ENCODE results near the gene TLL2.

Gene TLL2

DNA sequence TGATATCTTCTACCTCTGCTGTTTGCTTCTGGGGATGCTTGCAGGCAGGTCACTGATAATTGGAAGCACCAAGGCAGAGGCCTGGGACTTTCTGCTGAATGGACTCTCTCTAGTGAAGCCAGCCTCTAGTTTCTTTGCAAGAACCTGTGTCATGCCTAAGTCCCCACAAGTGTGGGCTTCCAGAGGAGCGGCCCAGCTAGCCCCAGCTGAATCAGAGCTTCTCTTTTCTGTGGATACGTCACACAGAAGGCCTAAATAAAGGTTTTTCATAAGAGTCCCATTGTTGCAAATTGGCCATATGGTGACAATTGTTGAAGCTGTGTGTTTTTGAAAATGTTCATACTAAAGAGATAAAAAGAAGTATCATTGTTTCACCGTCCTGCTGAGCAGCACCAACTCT is 148.2 kb downstream of the TLL2 start:
- no peak for DNase-seq (ENCODE audit: low read depth in 2 of 2, low spot score in 1 of 2)

DNA sequence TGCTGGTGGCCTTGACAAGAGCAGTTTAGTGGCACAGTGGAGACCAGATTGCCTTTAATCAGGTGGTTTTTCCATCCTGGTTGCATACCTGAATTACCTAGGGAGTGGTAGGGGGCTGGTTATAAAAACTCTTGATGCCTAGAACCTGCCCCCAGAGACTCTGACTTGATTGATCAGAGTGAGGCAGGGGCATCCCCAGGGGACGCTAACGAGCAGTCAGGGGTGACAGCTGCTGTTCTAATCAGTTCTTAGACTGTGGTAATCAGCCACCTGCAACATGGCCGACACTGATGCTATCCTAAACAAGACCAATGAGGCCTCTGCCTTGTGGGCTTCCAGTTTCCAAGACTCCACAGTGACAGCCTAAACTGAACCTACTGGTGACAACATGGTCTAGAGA is 153.0 kb downstream of the TLL2 start:
- no peak for DNase-seq (ENCODE audit: low read depth in 2 of 2, low spot score in 1 of 2)

DNA sequence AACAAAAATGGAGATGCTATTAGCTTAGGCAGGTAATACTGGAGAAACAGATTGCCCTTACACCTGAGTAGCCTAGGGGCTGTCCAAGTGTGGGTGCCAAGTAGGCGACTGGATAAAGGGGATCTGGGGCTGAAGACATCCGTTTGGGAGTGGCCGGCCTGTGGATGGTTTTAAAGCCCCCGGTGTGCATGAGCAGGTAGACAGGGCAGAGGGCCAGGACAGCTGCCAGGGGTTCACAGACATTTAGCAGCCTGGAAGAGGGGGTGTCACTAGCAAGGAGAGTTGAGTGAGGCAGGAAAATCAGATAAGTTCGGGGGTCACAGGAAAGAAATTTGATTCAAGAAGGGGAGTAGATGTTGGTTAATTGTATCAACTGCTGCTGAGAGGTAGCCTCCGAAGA is 153.4 kb downstream of the TLL2 start:
- no peak for DNase-seq (ENCODE audit: low read depth in 2 of 2, low spot score in 1 of 2)

DNA sequence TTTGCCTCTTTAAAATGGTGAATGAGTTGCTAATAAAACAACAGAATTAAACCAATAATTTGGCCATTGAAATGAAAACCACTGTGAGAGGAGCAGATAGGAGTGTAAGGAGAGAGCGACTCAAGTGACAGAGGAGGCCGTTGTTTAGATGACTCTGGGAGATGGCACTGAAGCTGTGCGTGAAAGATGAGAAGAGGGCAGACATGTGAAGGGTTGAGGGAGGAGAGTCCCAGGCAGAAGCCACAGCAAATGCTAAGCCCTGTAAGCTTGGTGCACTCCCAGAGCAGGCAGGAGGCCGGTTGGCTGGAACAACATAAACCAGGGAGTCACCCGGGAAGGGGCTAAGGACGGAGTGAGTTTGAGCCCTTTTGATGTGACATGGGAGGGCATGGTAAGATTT is 154.1 kb downstream of the TLL2 start:
- no peak for DNase-seq (ENCODE audit: low read depth in 2 of 2, low spot score in 1 of 2)

DNA sequence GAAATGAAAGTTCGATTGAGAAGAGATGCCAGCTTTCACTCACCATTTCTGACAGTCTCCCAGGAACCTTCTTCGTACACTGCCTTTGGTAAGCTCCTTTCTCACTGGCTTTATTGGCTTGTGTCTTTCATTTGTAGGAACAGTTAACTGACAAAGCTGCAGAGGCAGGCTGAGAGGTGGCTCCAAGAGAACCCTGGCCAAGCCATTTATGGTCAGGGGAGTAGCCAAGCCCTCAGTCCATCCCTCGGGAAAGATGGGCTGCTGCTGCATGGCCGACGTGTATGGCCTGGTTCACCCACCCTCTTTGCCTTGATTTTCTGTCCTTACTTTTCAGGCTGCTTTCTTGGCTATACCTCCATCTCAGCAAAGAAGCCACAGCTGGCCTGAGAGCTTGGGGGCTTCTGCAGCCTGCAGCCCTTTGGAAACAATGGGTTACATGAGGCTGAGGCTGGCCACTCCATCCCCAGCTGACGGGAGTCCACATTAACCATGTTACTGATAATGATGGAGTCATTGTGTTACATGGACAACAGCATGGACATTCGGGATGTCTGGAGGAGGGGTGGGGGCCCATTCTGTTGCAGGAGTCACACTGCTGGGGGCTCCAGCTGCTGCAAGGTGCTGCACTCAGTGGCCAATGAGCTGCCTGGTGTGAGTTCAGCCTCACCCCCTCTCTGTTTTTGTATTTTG is 154.7 kb downstream of the TLL2 start, which contains the start of gene OPALIN:
Gene OPALIN (minus strand): TSS at position 152 of the 690 bp plus-strand sequence. CDS start 106 bp downstream, at position 46.
- no peak for DNase-seq (ENCODE audit: low read depth in 2 of 2, low spot score in 1 of 2)

DNA sequence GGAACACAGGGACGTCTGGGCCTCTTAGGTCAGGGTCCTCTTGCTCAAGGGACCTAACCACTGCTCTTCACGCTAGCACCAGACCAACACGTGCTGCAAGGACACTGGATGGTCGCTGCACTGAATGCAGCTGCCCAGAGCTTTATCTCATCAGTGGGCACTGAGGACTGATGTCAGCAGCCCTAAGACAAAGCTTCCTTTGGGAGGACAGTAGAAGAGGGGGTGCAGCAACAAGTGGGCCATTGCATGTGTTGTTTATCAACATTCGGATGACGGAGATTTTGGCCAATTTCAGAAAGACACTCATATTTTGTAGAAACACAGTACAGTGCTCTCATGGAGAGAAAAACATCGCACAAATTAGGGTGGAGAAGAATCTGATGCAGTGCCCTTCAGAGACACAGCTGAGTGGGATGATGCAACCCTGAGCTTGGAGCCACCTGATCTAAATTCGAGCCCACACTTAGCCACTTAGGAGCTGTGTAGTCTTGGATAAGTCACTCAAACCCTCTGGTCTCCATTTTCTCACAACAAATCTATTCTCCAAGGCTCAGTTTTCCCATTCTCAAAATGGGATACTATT is 156.6 kb downstream of the TLL2 start:
- no peak for DNase-seq (ENCODE audit: low read depth in 2 of 2, low spot score in 1 of 2)

DNA sequence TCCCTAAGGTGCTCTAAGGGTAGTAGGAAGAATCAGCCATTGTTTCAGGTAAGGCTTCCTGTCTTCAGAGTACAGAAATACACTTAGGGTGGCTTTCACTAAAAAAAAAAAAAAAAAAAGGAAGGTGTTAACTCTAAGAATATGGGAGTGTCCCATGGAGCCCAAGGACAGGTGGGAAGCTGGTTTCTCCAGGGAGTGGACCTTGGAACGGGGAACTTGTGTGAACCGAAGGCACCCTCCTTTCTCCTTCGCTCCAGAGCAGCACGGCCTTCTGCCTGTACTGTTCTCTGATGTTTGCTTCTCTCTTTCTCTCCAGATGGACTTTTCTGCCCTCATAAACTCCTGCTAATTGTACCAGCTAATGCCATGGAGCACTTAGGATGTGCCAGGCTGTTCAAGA is 161.1 kb downstream of the TLL2 start:
- no peak for DNase-seq (ENCODE audit: low read depth in 2 of 2, low spot score in 1 of 2)

DNA sequence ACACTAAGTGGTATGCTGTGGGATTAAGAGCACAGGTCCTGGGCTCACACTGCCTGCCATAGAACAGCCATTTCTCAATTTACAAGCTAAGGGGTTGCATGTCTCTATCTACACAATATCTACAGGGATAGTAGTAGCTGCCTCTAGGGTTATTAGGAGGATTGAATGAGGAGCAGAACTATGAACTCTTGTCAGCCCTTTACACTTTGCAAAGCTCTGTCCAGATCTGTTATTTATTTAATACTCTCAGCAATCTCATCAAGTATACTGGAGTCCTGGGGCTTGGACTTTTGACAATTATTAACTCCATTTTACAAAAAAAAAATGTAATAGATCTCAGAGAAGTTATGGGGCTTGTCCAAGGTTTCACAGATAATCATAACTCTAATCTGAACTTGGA is 161.7 kb downstream of the TLL2 start:
- DNase-seq (ENCODE audit: low read depth in 2 of 2, low spot score in 1 of 2) = no peak

DNA sequence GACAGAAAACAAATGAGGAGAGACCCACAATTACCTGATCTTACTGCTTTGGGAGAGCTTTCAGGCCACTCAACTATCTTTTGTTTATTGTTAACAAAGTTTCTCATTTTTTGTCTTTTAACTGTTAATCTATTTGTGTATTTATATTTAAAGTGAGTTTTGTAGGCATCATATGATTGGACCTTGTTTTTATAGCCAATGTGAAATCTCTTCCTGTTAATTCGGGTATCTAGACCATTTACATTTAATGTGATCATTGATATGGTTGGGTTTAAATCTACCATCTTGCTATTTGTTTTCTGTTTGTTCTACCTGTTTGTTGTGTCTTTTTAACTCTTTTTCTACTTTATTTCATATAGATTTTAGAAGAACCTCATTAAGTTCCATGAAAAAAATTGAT is 167.4 kb downstream of the TLL2 start:
- DNase-seq (ENCODE audit: low read depth in 2 of 2, low spot score in 1 of 2) = no peak

DNA sequence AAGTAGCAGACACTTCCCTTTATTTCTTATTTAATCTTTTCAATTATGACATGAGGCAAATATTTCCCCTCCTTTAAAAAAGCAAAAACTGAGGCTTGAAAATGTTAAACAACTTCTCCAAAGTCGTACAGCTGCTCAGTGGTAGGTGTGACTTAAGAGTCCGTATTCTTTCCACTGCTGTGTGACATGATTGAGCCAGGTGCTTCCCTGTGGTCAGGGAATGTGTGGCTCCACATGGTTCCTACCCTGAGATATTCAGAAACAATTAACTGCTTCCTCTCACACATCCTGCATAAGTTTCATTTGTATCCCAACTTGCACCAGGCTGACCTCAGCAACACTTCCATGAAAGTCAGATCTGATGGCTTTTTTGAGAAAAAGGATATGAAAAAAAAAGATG is 168.5 kb downstream of the TLL2 start:
- no peak for DNase-seq (ENCODE audit: low read depth in 2 of 2, low spot score in 1 of 2)

DNA sequence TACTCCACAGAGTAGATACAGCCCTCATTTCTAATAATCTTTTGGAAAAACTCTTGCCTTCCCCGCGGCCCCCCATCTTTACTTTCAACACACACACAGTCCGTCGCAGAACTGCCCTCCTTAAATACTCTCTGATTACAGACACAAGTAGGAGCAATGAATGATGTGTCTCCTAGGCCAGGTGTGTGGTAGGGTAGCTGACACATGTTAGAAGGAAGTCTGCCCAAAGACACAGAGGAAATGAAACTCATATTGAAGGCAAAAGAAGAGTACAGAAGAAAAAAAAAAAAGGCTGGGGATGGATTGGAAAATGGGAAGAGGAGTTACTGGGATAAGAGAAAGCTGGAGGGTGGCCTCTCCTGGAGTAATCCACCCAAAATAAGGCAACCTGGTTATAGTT is 169.5 kb downstream of the TLL2 start:
- DNase-seq (ENCODE audit: low read depth in 2 of 2, low spot score in 1 of 2) = no peak

DNA sequence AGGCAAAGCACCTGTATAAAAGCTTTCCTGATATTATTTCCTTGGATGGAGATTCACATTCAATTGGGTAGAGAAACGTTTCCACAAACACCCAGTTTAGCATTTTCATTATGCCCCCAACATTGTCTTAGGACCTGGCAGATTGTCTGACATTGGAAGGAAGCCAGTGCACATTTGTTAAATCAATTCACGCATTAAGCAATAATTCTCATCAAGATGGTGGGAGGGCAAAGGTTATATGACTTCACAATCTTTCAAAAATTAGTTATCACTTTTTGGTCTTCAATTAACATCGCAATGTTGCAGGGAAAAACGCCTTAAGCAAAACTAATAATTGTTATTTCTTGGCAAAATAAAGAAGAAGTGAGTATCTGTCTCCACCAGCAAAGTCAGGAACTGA is 171.3 kb downstream of the TLL2 start:
- no peak for DNase-seq (ENCODE audit: low read depth in 2 of 2, low spot score in 1 of 2)

DNA sequence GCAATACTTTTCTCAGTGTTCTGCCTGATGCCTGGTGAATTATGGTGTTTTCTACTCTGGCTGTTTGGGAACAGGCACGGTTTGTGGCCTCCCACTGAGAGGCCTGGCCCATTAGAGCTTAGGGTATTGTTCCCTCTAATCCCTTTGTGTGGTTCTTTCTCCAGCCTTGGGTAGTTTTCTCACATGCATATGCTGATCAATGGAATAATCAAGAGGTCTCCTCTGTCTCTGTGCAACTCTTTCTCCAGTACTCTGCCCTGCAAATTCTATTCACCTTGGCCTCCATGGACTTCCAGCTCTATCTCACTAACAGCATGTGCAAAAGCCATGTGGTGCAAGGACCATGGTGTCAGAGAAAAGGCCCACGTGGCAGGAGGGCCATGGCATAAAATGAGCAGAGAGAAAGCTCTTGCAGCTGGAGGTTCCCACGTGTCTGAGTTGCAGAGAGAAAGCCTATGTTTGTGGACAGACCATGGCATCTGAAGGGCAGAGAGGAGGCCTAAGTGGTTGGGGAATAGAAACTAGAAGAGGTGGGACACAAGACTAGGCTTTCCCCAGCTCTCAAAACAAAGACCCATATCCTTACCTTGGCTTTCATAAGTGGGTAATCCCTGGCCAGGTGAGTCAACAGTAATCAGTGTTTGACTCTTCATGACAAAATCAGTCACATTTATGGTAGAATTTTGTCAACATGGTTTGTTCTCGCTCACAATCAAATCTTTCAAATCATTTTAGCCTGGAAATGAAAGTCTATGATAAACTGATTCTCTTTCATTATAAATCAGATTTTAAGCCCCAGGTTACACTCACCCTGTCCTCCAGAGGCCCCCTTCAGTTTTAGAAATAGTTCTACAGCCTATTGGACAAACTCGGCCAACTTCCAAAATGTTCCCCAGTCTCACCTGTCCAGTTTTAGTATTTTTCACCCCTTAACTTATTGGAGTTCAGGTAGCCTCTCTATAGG is 172.2 kb downstream of the TLL2 start:
- no peak for DNase-seq (ENCODE audit: low read depth in 2 of 2, low spot score in 1 of 2)

DNA sequence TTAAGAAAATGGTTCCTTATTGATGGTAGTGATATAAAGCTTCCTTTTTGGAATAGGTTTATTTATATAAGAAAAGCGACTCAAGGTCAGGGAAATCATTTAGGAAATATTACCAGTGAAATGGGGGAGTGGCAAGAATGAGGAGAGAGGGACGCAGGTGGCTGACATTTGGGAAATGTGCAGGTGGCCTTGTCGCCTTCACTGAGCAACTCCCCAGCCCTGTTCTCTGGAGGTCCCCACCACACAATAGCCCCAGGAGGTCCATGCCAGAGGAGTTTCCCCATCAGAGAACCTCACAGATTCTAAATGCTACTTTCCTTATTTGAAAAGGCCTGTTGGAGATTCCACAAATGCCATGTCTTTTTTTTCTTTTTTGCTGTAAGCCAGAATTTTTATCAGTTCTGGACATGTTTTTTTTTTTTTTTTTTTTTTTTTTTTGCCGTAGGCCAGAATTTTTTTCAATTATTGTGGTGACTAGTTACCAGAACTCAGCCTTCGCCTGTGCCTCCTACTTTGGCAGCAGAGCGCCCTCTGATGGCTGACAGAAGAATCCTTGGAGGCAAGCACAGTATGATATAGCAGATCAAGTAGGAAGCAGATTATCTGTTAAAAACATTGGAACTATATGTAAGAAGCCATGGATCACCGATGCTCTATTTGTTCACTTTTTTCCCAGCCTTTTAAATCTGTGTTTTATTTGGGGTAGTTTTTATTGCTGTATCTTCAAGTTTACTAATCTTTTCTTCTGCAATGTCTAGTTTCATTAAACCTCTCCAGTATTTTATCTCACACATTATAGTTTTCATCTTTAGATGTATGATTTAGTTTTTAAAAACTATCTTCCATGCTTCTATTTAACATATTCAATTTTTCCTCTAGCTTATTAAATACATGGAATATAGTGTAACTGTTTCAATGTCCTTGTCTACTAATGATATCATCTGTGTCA is 173.5 kb downstream of the TLL2 start:
- DNase-seq (ENCODE audit: low read depth in 2 of 2, low spot score in 1 of 2) = peak in 1 of 2 donors; percentile 27

DNA sequence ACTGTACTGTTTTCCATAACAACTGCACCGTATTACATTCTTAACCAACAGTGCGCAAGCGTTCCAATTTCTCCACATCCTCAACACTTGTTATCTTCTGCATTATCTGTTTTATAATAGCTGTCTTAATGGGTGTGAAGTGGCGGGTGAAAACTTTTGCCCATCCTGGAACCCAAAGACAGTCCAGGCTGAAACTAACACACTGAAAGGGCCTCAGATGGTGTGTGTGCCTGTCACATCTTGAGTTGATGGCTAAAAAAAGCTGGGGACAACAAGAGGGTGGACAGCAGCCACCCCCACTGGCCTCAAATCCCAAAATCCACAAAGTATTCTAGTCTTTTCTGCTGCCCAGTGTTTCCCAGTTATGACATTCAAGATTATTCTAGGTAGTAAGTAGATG is 174.3 kb downstream of the TLL2 start:
- DNase-seq (ENCODE audit: low read depth in 2 of 2, low spot score in 1 of 2) = no peak

DNA sequence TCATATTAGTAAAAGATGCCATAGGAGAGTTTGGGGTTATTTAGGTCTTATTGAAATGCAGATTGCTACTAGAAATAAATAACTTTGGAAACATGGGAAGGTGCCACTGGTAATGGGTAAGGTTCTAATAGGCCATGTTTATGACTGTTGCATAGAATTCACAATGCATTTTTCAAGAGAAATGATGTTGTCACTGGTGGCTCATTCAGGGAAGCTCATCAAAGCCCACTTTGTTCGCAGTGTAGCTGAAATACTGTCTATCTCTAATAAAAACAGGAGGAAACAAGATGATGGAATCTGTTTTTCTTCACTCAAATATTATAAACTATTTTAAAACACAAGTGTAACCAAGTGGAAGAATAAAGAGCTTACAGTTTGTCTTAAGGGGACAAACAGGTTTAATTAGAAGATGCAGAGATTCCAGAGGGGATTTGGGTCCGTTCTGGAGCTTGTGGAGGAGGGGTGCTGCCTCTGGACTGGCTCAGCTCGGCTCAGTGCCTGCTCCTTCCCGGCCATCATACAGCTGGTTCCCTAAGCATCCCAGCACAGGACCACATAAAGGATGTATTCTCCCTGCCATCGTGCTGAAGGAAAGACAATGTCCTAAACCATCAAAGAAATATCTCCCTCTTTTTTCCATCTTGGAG is 175.3 kb downstream of the TLL2 start:
- DNase-seq (ENCODE audit: low read depth in 2 of 2, low spot score in 1 of 2) = no peak

DNA sequence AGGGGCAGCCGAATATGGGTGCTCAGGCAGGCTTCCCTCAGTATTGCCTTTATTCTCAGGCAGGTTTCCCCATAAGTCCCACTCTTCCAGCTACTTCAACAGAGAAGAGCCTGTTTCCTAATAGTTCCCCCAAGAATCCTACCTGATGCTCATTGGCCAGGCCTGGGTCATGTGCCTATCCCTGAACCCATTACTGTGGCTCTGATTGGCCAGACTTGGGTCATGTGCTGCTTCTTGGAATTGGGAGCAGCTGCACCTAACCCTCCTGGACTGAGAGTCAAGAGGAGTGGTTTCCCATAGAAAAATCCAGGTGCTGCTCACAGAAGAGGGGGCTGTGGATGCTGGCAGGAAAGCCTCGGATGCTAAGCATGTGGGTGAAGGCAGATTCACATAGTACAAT is 176.6 kb downstream of the TLL2 start:
- no peak for DNase-seq (ENCODE audit: low read depth in 2 of 2, low spot score in 1 of 2)

DNA sequence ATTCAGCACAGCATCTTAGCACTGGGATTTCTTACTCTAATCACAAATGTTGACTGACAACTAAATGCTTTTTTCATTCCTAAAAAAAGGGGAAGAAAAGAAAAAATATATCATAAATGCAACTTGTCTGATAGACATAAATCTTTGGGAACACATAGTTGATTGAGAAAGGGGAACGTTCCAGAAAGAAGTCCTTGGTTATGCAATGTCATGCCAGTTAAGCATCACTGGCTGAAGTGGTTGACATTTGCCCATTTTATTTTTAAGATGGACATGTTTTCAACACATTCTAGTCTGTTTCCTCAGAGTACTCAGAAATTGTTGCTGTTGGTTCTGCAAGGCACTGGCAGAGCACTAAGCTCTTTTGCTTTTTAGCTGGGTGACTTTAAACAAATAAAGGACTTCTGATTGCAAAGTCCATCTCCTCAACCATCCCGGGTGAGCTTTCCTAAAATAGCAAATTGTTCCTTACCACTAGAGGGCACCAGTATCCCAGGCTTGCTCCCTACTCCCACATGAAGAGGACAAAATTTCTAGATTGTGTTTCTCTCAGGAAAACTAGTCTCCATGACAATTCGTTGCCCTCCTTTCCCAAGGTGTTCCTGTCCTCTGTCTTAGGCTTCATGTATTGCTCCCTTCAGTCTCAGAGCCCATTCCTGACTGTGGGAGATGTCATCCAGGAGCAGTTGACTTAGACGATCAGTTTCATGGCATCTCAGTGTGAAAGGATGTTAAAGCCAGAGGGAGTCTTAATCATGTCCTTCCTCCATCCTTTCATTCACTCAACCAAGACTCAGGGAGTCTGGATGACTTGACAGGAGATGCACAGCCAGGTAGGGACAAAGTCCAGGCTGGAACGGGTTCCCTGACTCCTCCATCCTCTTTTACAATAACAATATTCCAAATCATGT is 178.9 kb downstream of the TLL2 start:
- no peak for DNase-seq (ENCODE audit: low read depth in 2 of 2, low spot score in 1 of 2)

DNA sequence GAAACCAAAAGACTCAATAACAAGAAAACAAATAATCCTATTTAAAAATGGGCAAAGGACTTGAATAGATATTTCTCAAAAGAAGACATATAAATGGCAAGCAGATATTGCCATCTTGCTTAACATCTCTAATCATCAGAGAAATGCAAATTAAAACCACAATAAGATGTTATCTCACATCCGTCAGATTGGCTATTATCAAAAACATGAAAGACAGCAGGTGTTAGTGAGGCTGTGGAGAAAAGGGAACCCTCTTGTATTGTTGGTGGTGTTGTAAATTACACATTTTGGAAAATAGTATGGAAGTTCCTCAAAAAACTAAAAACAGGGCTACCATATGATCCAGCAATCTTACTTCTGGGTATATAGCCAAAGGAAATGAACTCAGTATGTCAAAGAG is 180.6 kb downstream of the TLL2 start:
- DNase-seq (ENCODE audit: low read depth in 2 of 2, low spot score in 1 of 2) = no peak
